Measurements from ENCODE around the gene ODF4. TPM values are rescaled to one million over a fixed set of nuclear protein-coding genes. Genes with fewer than 3 reads are reported as not detected.

Gene ODF4
- total and polyA plus RNA-seq, 2 of the 13 experiments (the other 11 are each of a cell fraction or from before 2014, with no cell fraction given), result not detected

- TF ChIP-seq THRA (CRISPR knock-in tag; IDR thresholded peaks at IDR 0.05; ENCODE audit: borderline replicate concordance), result peak; percentile 52
- peak; percentile 49; the same call in 1 of the 2 replicates for TF ChIP-seq ZNF792 (CRISPR knock-in tag; IDR thresholded peaks at IDR 0.05)
- TF ChIP-seq YEATS4 (CRISPR knock-in tag; IDR thresholded peaks at IDR 0.05; ENCODE audit: borderline replicate concordance), result peak; percentile 74; the same call in 1 of the 2 replicates
- TF ChIP-seq ZNF703 (CRISPR knock-in tag; IDR thresholded peaks at IDR 0.05; ENCODE audit: borderline replicate concordance), result no peak
- no peak for TF ChIP-seq ZBTB8A (CRISPR knock-in tag; IDR thresholded peaks at IDR 0.05; ENCODE audit: borderline replicate concordance, low read depth)
- TF ChIP-seq FLYWCH1 (CRISPR knock-in tag; IDR thresholded peaks at IDR 0.05), result no peak
- no peak for TF ChIP-seq ZNF563 (CRISPR knock-in tag; IDR thresholded peaks at IDR 0.05)
- no peak for TF ChIP-seq ZZZ3 (CRISPR knock-in tag; IDR thresholded peaks at IDR 0.05; ENCODE audit: borderline replicate concordance)
- peak in 1 of 2 experiments; percentile 50; a peak in 2 of 4 replicates for TF ChIP-seq ATF4 (CRISPR knock-in tag; IDR thresholded peaks at IDR 0.05)
- TF ChIP-seq NR0B2 (CRISPR knock-in tag; IDR thresholded peaks at IDR 0.05), result peak; percentile 61
- TF ChIP-seq ZNF768 (CRISPR knock-in tag; IDR thresholded peaks at IDR 0.05), result peak; percentile 77; the same call in 1 of the 2 replicates
- peak; percentile 93 for TF ChIP-seq TFAP4 (IDR thresholded peaks at IDR 0.05; ENCODE audit: borderline replicate concordance, low read depth)
- TF ChIP-seq CERS6 (CRISPR knock-in tag; IDR thresholded peaks at IDR 0.05), result no peak
- no peak for TF ChIP-seq GTF3A (CRISPR knock-in tag; conservative IDR thresholded peaks at IDR 0.05)
- peak; percentile 93 for TF ChIP-seq ZNF883 (CRISPR knock-in tag; IDR thresholded peaks at IDR 0.05; ENCODE audit: not compliant biosample characterization)
- TF ChIP-seq SP1 (IDR thresholded peaks at IDR 0.05), result no peak
- TF ChIP-seq SP1 (CRISPR knock-in tag; IDR thresholded peaks at IDR 0.05), result peak; percentile 36; the same call in 1 of the 2 replicates
- no peak for TF ChIP-seq TP53 (CRISPR knock-in tag; conservative IDR thresholded peaks at IDR 0.05)
- no peak for TF ChIP-seq BHLHE40 (IDR thresholded peaks at IDR 0.05; ENCODE audit: low read length)
- peak; percentile 65 for TF ChIP-seq FOXA3 (CRISPR knock-in tag; IDR thresholded peaks at IDR 0.05)
- TF ChIP-seq ZNF879 (CRISPR knock-in tag; IDR thresholded peaks at IDR 0.05), result no peak
- no peak for TF ChIP-seq ZNF101 (CRISPR knock-in tag; IDR thresholded peaks at IDR 0.05; ENCODE audit: borderline replicate concordance, low read depth)
- TF ChIP-seq ZNF740 (CRISPR knock-in tag; IDR thresholded peaks at IDR 0.05), result 0 out of 2 replicates have a peak, but pooled peaks have one; percentile 69
- no peak for TF ChIP-seq CREB3 (CRISPR knock-in tag; IDR thresholded peaks at IDR 0.05)
- no peak for TF ChIP-seq SUZ12 (IDR thresholded peaks at IDR 0.05; ENCODE audit: low read depth, low read length)
Observed at GRCh38 chr17:8376271-8377067, 36.8 kb downstream of the ODF4 start, which contains the start of gene KRABD2 (continued).
